Measurements from ENCODE around the gene FSD2. TPM values are rescaled to one million over a fixed set of nuclear protein-coding genes. Genes with fewer than 3 reads are reported as not detected.

Gene FSD2
- total and polyA plus RNA-seq, 8 donors = 0.04 to 0.09 (median 0.05) TPM; not detected in 4

DNA sequence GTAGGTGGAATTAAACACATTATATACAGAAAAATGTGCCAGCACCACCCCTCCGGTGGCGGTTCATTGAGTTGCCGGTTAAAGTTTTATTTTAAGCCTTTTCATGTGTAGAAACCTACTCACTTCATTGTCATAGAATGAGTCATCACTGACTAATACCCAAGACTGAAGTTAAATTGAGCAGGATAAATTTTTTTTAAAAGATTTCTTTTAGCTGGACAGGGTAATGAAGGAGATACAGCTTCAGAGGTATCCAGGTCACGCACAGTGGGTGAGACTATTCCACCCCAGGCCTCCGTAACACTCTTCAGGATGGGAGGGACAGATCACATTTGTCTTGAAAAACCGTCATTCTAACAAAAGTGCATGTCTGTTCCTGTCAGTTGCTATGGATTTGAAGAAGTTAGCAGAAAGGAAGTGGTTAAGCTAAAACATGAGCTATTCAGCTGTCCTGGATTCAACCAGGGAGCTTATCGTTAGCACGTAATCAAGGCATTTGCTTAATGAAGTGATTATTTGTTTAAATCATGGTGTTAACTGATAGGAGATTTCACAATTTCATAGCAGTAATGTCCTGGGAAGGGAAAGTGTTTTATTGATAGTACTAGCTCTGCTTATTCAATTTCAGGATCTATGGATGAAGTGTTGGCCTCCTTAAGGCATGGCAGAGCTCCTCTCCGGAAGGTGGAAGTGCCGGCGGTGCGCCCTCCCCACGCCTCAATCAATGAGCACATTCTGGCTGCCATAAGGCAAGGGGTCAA lies 26.9 kb upstream of the FSD2 start:
- no peak for TF ChIP-seq CTCF (IDR thresholded peaks at IDR 0.05)
- ATAC-seq = peak; percentile 19 to 66 (median 36)

DNA sequence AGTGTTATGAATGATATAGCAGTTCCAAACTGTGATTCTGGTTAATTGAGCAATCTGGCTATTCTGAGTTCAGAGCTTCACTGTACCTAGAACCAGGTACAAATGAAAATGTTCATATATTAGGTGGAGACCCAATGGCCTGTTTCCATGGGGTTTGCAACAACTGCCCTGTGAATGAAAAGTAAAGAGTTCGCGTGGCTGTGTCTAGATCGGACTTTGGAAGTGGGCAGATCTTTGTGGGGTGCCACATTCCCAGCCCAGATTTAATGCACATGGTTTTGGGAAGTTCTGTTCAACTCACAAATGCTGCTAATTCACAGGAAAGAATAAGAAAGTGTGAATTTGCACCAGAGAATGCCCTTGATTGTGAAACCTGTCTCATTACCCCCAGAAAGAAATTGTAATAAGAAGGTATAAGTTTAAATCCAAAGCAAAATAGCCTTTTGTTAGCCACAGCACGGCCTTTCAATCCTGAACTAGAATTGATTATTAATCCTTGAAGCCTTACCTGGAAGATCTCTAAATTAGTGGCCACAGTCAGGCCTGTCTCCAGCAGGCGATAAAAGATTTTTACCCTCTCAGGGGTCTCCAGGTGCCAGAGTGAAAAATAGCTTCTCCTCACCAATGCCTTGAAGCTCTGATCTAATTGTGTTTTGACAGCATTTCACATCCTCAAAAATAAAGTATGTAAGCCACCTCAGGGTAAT lies 26.2 kb upstream of the FSD2 start:
- Histone ChIP-seq H3K4me1 (peaks cover 7 to 27% (median 9%) of the 10 kb centered on the region in 3 donors), H3K27ac (peak overlapping the region in 2 of 4 donors; percentile 22 to 36), H3K9me3 (no peaks in the 10 kb centered on the region), H3K36me3 (peaks cover 6 to 69% (median 33%) of the 10 kb centered on the region in 3 donors), H3K4me3 (no peak overlapping the region), H3K27me3 (no peaks in the 10 kb centered on the region)
- no peak for TF ChIP-seq CTCF (IDR thresholded peaks at IDR 0.05)
- WGBS, 2 donors = 83 to 86% methylated on average over 5 of the region's 5 CpGs
- FAIRE-seq = no peak
- no peak for ATAC-seq
- intact Hi-C loops (cut with DNase I) = no loop called here
- no peak for DNase-seq

More for the DNA sequence above, 26.9 kb upstream of the FSD2 start:
- intact Hi-C loops (cut with DNase I) = no loop called here
- Histone ChIP-seq H3K27me3 (no peaks in the 10 kb centered on the region), H3K27ac (peak overlapping the region in 2 of 4 donors; percentile 22 to 36), H3K9me3 (no peaks in the 10 kb centered on the region), H3K4me1 (peaks cover 4 to 23% (median 8%) of the 10 kb centered on the region in 3 donors), H3K36me3 (peaks cover 6 to 73% (median 33%) of the 10 kb centered on the region in 3 donors), H3K4me3 (no peak overlapping the region)
- WGBS, 2 donors = 52 to 56% methylated on average over 13 of the region's 13 CpGs
- no peak for FAIRE-seq
- DNase-seq = no peak

- intact Hi-C loops (cut with DNase I) = no loop called here
- Histone ChIP-seq H3K4me1 (peaks cover 7 to 27% (median 9%) of the 10 kb centered on the region in 3 donors), H3K27ac (no peak overlapping the region), H3K9me3 (no peaks in the 10 kb centered on the region), H3K4me3 (no peak overlapping the region), H3K36me3 (peaks cover 6 to 65% (median 29%) of the 10 kb centered on the region in 3 donors), H3K27me3 (no peaks in the 10 kb centered on the region)
- FAIRE-seq (no peak), DNase-seq (no peak), ATAC-seq (no peak)
- TF ChIP-seq CTCF (IDR thresholded peaks at IDR 0.05) = no peak
- 74 to 77% methylated on average over 18 of the region's 18 CpGs for whole genome bisulfite sequencing, 2 donors
Measured at GRCh38 chr15:82830427-82831173, 24.7 kb upstream of the FSD2 start.

GRCh38 chr15:82829234-82829633 lies 23.4 kb upstream of the FSD2 start:
- no peaks in the 10 kb centered on the region for H3K9me3 ChIP-seq
- H3K36me3 ChIP-seq = peaks cover 4 to 64% (median 22%) of the 10 kb centered on the region in 3 donors
- H3K4me1 ChIP-seq = peaks cover 7 to 27% (median 9%) of the 10 kb centered on the region in 3 donors
- 89 to 94% methylated on average over 4 of the region's 4 CpGs for WGBS, 2 donors
- intact Hi-C loops (cut with DNase I) = no loop called here
- no peak for FAIRE-seq
- TF ChIP-seq CTCF (IDR thresholded peaks at IDR 0.05) = no peak
- no peak for DNase-seq
- H3K4me3 ChIP-seq = no peak overlapping the region
- ATAC-seq = peak in 1 of 4 donors; percentile 3
- H3K27me3 ChIP-seq = no peaks in the 10 kb centered on the region
- H3K27ac ChIP-seq = no peak overlapping the region
